Heart left ventricle (tissue), 13 donors: ENCODE data around the gene MYL7.

Source experiments
- POLR2A ChIP-seq, 2 donors: fragments of 450-650 bp; IDR thresholded peaks; one replicate each; pipeline ENCODE4 v1.6.1; 2017; ENCODE audit warnings: antibody characterized with exemption in 2 of 2, mild to moderate bottlenecking in 2 of 2, moderate library complexity in 2 of 2
- TF ChIP-seq, protein P1 (sequence below), 12 donors: fragments of 200-600 bp; sonication (generic) in 4 of 12; IDR thresholded peaks; one replicate each; pipeline versions ENCODE4 v1.5.0 to v1.8.0; 2018 to 2022; ENCODE audit warnings: antibody characterized with exemption in 12 of 12, mild to moderate bottlenecking in 5 of 12
- donor health status: ischemic (EF 13 %, LVEDD 7.1; RV severe dilation, severe dysfunction).
- donor health status: DM: no; HTN: yes; CAD: no.
- donor health status: DM: no; HTN: no; CAD: no.
- donor health status: ischemic (EF 25% LVEDD 6.9; RV normal size, moderate dysfunction).
- donor health status: ischemic (EF 25% LVEDD 5.7; RV mildly dilated, moderate dysfunction).
- donor health status: ischemic (EF 35%, LVEDD 5.7; RV mildly dilated, moderate dysfunction).
- donor health status: nonischemic (EF 11% LVEDD 7.7; RV severe dilation, severe dysfunction).
- donor health status: DM: yes; HTN: yes; CAD: no.
- donor health status: PGD.
- donor health status: ischemic (EF 29% LVEDD 5.4; RV normal size, mild dysfunction).
- donor health status: nonischemic (EF 23%, LVEDD 6.1; RV moderate dilation, normal function).

- TF ChIP-seq, protein P1, sequence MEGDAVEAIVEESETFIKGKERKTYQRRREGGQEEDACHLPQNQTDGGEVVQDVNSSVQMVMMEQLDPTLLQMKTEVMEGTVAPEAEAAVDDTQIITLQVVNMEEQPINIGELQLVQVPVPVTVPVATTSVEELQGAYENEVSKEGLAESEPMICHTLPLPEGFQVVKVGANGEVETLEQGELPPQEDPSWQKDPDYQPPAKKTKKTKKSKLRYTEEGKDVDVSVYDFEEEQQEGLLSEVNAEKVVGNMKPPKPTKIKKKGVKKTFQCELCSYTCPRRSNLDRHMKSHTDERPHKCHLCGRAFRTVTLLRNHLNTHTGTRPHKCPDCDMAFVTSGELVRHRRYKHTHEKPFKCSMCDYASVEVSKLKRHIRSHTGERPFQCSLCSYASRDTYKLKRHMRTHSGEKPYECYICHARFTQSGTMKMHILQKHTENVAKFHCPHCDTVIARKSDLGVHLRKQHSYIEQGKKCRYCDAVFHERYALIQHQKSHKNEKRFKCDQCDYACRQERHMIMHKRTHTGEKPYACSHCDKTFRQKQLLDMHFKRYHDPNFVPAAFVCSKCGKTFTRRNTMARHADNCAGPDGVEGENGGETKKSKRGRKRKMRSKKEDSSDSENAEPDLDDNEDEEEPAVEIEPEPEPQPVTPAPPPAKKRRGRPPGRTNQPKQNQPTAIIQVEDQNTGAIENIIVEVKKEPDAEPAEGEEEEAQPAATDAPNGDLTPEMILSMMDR (IDR thresholded peaks at IDR 0.05), result no peak
- TF ChIP-seq POLR2A (IDR thresholded peaks at IDR 0.05), result no peak
These were observed 1.7 kb downstream of the MYL7 start for GRCh38 chr7:44139311-44140010.
